Adrenal gland (tissue), 5 donors: Measurements from ENCODE around the gene CHTF8.

Experiments used
- CTCF ChIP-seq, 6 experiments: fragments of 450-650 bp in 4 of 6; fragments of 200-600 bp in 2 of 6; sonication (generic) in 1 of 6; IDR thresholded peaks; 1 replicate in 5 of 6; 2 replicates in 1 of 6; pipeline versions ENCODE4 v1.5.1 to v1.8.0; 2016 to 2021; ENCODE audit warnings: antibody characterized with exemption in 6 of 6, mild to moderate bottlenecking in 2 of 6, moderate library complexity in 1 of 6
- POLR2A ChIP-seq, 2 donors: fragments of 450-650 bp; IDR thresholded peaks; one replicate each; pipeline ENCODE4 v1.6.1; 2017; ENCODE audit warnings: antibody characterized with exemption in 2 of 2, mild to moderate bottlenecking in 2 of 2, moderate library complexity in 1 of 2
- donor health status: DM: no; HTN: no; CAD: no.

- TF ChIP-seq CTCF (IDR thresholded peaks at IDR 0.05), result no peak
- TF ChIP-seq POLR2A (IDR thresholded peaks at IDR 0.05), result no peak
These were observed 1.9 kb downstream of the CHTF8 start for GRCh38 chr16:69130461-69130860.
